Adrenal gland (tissue), 12 donors: ENCODE data around the gene RNF217. TPM values are rescaled to one million over a fixed set of nuclear protein-coding genes. Genes with fewer than 3 reads are reported as not detected.

ENCODE experiments used
- DNase-seq, 7 donors: peaks; one replicate each; pipeline ENCODE4 v3.0.0-alpha.2; 2019 to 2020
- H3K27ac ChIP-seq, 5 donors: fragments of 200-600 bp; sonication (generic) in 4 of 5; 1 replicate in 3 of 5; 2 replicates in 2 of 5; pipeline versions ENCODE4 v1.5.1 to v1.8.0; 2016 to 2020; ENCODE audit warnings: mild to moderate bottlenecking in 1 of 5
- H3K27me3 ChIP-seq: fragments of 200-600 bp; 2 replicates; pipeline ENCODE4 v1.8.0; 2021
- H3K36me3 ChIP-seq, 2 donors: fragments of 200-600 bp; replicated peaks in 1 of 2; 1 replicate in 1 of 2; 2 replicates in 1 of 2; pipeline versions ENCODE4 v1.5.1 to v1.8.0; 2018 to 2022
- H3K4me1 ChIP-seq, 2 donors: fragments of 200-600 bp; replicated peaks in 1 of 2; 1 replicate in 1 of 2; 2 replicates in 1 of 2; pipeline versions ENCODE4 v1.5.1 to v1.8.0; 2018 to 2021
- H3K4me3 ChIP-seq, 4 donors: fragments of 200-600 bp; sonication (generic) in 3 of 4; one replicate each; pipeline ENCODE4 v1.5.1; 2016 to 2018
- H3K9me3 ChIP-seq, 3 donors: fragments of 200-600 bp; sonication (generic) in 1 of 3; replicated peaks in 1 of 3; 1 replicate in 2 of 3; 2 replicates in 1 of 3; pipeline versions ENCODE4 v1.5.1 to v1.8.0; 2016 to 2021
- CTCF ChIP-seq, 6 experiments: fragments of 450-650 bp in 4 of 6; fragments of 200-600 bp in 2 of 6; sonication (generic) in 1 of 6; IDR thresholded peaks; 1 replicate in 5 of 6; 2 replicates in 1 of 6; pipeline versions ENCODE4 v1.5.1 to v1.8.0; 2016 to 2021; ENCODE audit warnings: antibody characterized with exemption in 6 of 6, mild to moderate bottlenecking in 2 of 6, moderate library complexity in 1 of 6
- POLR2A ChIP-seq, 2 donors: fragments of 450-650 bp; IDR thresholded peaks; one replicate each; pipeline ENCODE4 v1.6.1; 2017; ENCODE audit warnings: antibody characterized with exemption in 2 of 2, mild to moderate bottlenecking in 2 of 2, moderate library complexity in 1 of 2
- WGBS, 4 donors: extraction: QIAGEN DNeasy Blood & Tissue Kit in 2 of 4; methylation state at CpG; one replicate each; pipeline versions ENCODE4 v1.1.5 to v1.1.7; 2013 to 2017; 5-methylcytosine and 5-hydroxymethylcytosine counted together
- intact Hi-C, 2 donors: fragments of 100-400 bp; cut with DNase I; formaldehyde crosslinking; loops; one replicate each; pipeline versions ENCODE4 v1.14.1 to v1.15.0; 2022 to 2023
- polyA plus RNA-seq, 3 donors: library from polyadenylated mRNA; stranded (reverse); fragments of 200-250 nt in 2 of 3; fragments of 350-450 nt in 1 of 3; fragmentation: Illumina TruSeq in 1 of 3; extraction: RNeasy Lipid Tissue Mini Kit (QIAGEN cat#74804) in 1 of 3; gene quantifications; one replicate each; pipeline ENCODE4 v1.2.3, GENCODE V29; 2013 to 2014
- total RNA-seq, 9 donors: library from RNA; depleted of rRNA in 4 of 9; stranded (reverse); fragments of >200 nt in 4 of 9; fragments of 120-200 nt in 1 of 9; fragmentation: NEBNext Ultra II Directional in 1 of 9; extraction: Animal tissue kit (Norgen Biotek cat#: 25700) in 1 of 9; gene quantifications; one replicate each; pipeline versions ENCODE4 v1.1.0 to v1.2.4, GENCODE V29; 2013 to 2023
- donor health status: healthy with polysubstance abuse.
- donor health status: Bipolar disorder and iron deficiency.
- donor health status: DM: yes; HTN: yes; CAD: no.
- donor health status: DM: no; HTN: no; CAD: no.
- donor health status: DM: no; HTN: no; CAD: no.
- donor health status: DM: yes; HTN: yes; CAD: no.

RNF217 gene
- total and polyA plus RNA-seq, 12 donors, result 4.6 to 23.0 (median 11.5) TPM

GRCh38 chr6:124995131-124995530, 32.9 kb downstream of the RNF217 start:
- intact Hi-C loops, result no loop called here
- Histone ChIP-seq H3K9me3 (no peaks in the 10 kb centered on the region), H3K4me3 (no peak overlapping the region), H3K36me3 (no peaks in the 10 kb centered on the region), H3K27me3 (no peaks in the 10 kb centered on the region), H3K4me1 (peaks cover 0 to 13% of the 10 kb centered on the region in 2 donors), H3K27ac (no peak overlapping the region)
- no peak for DNase-seq
- TF ChIP-seq CTCF (IDR thresholded peaks at IDR 0.05) (no peak), POLR2A (IDR thresholded peaks at IDR 0.05) (no peak)

- DNase-seq, result no peak
- H3K9me3 ChIP-seq, result no peaks in the 10 kb centered on the region
- no peaks in the 10 kb centered on the region for H3K27me3 ChIP-seq
- H3K27ac ChIP-seq, result no peak overlapping the region
- WGBS, 4 donors, result 91 to 94% (median 92%) methylated on average over 8 of the region's 8 CpGs
- H3K36me3 ChIP-seq, result no peaks in the 10 kb centered on the region
- intact Hi-C loops, result no loop called here
- TF ChIP-seq POLR2A (IDR thresholded peaks at IDR 0.05), result no peak
- TF ChIP-seq CTCF (IDR thresholded peaks at IDR 0.05), result no peak
- peaks cover 0 to 13% of the 10 kb centered on the region in 2 donors for H3K4me1 ChIP-seq
- no peak overlapping the region for H3K4me3 ChIP-seq
These were observed 33.5 kb downstream of the RNF217 start for GRCh38 chr6:124995645-124996325.

- TF ChIP-seq CTCF (IDR thresholded peaks at IDR 0.05), result no peak
- TF ChIP-seq POLR2A (IDR thresholded peaks at IDR 0.05), result no peak
- no peak for DNase-seq
- no peaks in the 10 kb centered on the region for H3K36me3 ChIP-seq
- peaks cover 0 to 14% of the 10 kb centered on the region in 2 donors for H3K4me1 ChIP-seq
- H3K9me3 ChIP-seq, result no peaks in the 10 kb centered on the region
- no peak overlapping the region for H3K4me3 ChIP-seq
- H3K27me3 ChIP-seq, result no peaks in the 10 kb centered on the region
- no peak overlapping the region for H3K27ac ChIP-seq
- intact Hi-C loops, result no loop called here
These were observed 34.2 kb downstream of the RNF217 start for GRCh38 chr6:124996411-124996810.

GRCh38 chr6:124997196-124997875, 35.1 kb downstream of the RNF217 start:
- peaks cover 0 to 16% of the 10 kb centered on the region in 2 donors for H3K4me1 ChIP-seq
- H3K9me3 ChIP-seq, result no peaks in the 10 kb centered on the region
- H3K27ac ChIP-seq, result no peak overlapping the region
- intact Hi-C loops, result no loop called here
- no peak overlapping the region for H3K4me3 ChIP-seq
- 76 to 93% (median 84%) methylated on average over 8 of the region's 8 CpGs for WGBS, 4 donors
- DNase-seq, result no peak
- no peaks in the 10 kb centered on the region for H3K36me3 ChIP-seq
- TF ChIP-seq POLR2A (IDR thresholded peaks at IDR 0.05), result no peak
- TF ChIP-seq CTCF (IDR thresholded peaks at IDR 0.05), result no peak
- H3K27me3 ChIP-seq, result no peaks in the 10 kb centered on the region
